HG03460 (cell line): ENCODE results near the gene IGSF21.

Experiments
- ATAC-seq: cut with Tn5 transposase; IDR thresholded peaks from one replicate; pipeline ENCODE4 v1.9.1; 2021; ENCODE audit not compliant: unreplicated experiment

The IGSF21 gene

DNA sequence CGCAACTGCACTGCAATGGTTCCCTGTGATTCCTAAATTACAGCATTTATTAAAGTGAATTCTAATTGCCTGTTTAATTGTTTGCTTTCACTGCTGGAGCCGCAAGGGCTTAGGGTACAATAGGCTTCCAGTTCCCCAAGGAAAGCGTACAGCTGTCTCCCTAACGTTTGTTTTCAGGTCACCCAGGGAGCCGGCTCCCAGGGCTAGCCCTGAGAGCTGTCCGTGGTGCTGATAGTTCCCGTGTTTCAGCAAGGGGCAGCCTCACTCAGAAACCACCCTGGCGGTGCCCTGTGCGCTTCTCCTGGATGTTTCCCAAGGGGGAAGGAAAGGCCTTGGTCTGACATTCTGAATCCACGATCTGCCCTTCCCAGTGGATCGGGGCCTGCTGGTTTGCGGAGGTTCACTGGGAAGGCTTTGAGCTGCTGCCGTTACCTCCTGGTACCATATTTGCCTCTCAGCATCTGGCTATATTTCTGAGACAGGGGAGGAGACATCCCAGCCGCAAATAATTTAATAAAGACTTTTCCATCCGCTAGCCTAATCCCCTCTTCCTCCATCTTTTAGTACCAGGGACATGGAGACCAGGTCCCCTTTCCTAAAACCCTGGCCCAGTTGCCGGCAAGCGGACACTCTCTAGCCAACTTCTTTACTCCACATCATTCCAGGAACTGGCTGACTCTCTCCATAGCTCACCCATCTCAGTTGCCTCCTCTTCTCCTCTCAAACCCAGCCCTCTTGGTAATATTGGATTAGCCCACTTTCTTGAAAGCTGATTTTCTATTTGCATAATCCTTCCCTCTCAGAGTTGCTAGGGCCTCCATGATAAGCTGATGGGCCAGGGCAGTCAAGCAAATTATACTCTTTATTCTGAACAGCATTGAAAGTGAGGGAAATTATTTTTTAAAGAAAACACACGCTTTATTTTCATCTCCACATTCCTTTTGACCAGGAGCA lies 149.0 kb downstream of the IGSF21 start:
- ATAC-seq: no peak

- no peak for ATAC-seq
Measured at GRCh38 chr1:18257778-18258177, 150.2 kb downstream of the IGSF21 start.

DNA sequence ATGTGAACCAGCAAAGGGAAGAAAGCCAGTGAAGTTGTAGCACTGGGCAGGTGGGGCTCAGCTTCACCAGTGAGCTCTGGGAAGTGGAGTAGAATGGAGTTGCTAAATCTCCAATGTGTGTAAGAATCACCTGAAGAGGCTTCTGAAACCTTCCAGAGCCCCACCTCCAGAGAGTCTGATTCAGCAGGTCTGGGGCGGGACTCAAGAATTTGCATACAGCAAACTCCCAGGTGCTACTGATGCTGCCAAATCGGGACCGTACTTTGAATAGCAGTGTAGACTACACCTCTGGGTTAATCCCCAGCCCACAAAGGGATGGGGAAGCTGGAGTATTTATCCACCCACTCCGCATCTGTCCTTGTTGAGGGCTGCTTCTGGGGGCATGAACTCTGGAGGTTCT lies 154.3 kb downstream of the IGSF21 start:
- no peak for ATAC-seq

DNA sequence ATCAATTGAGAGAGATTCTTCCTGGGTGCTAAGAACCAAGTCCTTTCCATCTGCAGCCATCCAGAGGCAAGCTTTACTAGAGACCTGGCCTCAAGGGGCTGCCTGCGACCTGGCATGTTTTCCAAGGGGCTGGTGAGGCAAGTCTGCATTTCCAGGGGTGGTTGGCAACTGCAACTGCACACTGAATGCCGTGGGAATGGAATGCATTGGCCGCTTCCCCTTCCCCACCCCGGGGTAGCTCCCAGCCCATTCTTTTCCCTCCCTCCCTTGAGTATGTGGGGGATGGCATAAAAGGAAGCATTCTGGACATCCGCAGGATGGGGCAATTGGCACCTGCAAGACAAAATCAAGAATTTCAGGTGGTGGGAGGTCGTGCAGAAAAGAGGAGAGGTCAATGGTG lies 155.1 kb downstream of the IGSF21 start:
- ATAC-seq: no peak

DNA sequence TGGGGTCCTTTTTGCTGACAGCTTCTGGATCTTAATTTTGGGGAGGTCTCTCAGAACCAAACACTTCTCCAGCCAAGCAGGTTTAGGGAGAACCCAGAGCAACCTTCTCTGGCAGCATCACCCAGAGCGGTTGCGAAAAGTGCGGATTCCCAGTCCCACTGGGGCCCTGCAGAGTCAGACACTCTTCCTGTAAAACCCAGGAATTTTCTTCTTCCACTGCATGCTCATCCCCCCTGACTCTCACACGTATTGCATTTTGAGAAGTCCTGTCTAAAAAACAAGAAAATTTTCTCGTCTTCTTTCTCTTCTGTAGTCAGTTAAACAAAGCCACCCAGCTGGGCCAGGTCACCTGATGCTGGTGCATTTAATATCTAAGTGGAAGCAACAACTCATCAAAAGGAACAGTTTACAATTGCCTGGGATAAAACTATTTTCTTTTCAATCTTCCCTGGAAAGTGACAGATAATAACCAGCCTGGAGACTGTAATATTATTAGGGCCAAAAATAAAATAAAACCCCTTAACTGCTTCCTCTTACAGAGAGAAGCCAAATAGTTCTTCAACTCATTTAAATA lies 156.0 kb downstream of the IGSF21 start:
- no peak for ATAC-seq

DNA sequence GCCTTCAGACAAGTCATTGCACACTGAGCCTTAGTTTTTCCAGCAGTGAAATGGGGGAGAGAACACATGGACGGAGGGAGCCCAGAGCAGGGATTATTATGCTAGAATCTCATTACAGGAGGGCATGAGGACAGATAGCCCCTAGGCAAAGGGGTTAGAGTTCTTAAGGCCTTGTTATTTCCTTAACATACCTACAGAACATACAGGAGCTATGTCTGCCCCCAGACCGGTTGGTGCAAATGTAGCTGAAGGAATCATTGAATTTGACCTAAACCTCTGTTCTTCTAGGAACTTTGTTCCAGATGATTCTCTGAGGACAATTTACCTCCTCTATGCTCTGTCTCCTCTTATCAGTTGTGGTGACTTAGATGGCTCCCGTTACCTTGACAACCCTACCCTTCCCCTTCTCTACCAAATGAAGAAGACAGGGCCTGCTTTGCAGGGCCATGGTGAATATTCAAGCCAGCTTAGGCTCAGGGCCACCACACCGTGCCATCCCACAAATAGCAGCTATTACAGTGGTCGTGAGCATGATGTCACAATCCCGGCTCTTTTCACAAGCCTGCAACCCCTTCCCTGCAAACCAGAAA lies 156.9 kb downstream of the IGSF21 start:
- ATAC-seq: no peak

DNA sequence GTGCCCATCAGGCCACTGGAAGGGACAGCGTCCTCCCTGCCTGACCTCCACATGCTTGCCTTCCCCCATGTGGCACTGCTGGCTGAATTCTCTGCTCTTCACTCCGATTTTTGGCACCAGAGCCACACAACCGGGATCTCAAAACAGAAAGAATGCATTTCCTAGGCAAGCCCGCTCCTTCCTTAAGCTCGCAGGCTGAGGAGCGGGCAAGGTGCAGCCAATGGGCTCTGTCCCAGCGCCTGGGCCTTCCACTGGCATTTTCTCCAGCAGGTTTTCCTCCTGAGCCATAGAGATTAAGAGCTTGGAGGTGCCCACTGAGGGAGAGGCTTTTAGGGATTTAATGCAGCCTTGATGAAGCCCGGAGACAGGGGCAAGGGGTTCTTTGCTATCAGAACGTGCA lies 158.0 kb downstream of the IGSF21 start:
- ATAC-seq: no peak

- ATAC-seq: no peak
Measured at GRCh38 chr1:18266391-18266790, 158.8 kb downstream of the IGSF21 start.

GRCh38 chr1:18271336-18271735 lies 163.7 kb downstream of the IGSF21 start:
- ATAC-seq: no peak

DNA sequence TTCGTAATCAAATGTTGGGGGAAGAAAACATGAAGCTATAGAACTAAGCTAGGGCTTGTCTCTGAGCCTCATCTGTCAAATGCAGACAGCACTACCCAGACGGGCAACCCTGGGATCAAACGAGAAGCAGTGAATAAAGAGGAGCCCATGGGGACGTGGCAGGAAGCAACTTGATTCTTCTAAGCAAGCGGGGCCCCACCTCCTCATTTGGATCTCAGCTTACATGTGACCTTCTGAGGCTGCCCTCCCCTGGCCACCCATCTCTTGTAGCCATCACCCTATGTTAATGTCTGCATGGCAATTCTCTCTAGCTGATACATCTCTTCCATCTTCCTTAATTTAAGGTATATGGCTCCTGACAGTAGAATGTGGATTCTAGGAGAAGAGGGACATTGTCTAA lies 171.3 kb downstream of the IGSF21 start:
- ATAC-seq: no peak

DNA sequence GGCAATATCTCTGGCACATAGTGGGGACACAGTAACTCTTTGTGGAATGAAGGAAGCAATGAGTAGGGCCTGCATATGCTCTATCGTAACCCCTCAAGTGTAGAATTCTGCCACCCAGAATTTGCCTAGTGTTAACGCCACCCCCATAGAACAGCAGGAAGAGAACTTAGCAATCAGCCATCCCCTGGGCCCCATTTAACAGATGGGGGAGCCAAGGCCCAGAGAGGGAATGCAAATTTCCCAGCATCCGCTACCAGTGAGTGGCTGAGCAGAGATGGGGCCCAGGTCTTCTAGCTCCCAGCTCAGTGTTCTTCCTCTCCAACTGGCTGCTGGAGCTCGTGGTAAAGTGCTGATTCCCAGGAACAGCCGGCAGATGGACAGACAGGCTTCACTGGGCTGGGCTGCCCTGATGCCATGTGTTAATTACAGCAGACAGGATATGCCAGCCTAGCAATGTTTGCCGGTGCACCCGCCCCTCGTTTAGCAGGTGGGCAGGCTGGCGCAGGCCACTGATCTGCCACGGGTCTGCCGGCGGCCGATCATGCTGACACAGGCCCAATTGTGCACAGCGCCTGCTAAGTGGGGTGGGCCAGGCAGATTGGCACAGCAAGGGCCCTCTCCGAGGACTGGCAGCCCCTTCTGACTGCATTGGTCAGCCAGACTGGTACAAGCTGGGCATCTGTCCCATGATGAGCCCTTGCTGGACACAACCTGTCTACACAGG lies 171.9 kb downstream of the IGSF21 start:
- ATAC-seq: no peak

- ATAC-seq: no peak
Measured at GRCh38 chr1:18280956-18281355, 173.4 kb downstream of the IGSF21 start.

DNA sequence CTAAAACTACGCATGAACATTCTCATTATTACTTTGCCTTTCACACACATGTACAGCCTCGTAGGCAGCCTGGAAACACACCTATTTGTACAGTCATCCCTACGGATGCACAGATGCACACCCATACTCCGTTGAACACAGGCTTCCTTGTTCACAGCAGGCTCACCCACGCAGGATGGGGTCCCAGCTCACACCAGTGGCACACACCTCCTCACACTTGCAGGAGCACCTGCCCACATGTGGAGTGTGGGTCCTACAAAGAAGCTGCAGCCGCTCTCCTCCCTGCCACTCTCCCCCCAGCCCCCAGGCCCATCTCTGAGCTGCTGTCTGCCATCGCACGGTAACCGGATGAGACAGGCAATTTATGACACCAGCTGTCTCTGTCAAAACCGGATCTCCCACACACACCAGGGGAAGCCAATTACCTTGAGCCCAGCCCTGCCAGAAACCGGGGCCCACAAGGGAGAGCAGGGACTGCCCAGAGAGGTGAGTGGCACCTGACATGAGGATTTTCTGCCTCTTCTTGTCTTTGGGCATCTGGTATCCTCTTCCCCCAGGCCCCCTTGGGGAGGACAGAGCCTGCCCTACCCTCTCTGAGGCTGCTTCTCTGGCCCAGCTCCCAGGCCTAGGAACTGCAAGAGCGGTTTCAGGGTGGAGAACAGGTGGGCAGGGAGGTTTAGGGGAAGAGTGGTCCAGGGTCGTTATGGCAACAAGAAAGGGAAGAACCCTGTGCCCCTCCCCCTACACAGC lies 175.4 kb downstream of the IGSF21 start:
- ATAC-seq: no peak

DNA sequence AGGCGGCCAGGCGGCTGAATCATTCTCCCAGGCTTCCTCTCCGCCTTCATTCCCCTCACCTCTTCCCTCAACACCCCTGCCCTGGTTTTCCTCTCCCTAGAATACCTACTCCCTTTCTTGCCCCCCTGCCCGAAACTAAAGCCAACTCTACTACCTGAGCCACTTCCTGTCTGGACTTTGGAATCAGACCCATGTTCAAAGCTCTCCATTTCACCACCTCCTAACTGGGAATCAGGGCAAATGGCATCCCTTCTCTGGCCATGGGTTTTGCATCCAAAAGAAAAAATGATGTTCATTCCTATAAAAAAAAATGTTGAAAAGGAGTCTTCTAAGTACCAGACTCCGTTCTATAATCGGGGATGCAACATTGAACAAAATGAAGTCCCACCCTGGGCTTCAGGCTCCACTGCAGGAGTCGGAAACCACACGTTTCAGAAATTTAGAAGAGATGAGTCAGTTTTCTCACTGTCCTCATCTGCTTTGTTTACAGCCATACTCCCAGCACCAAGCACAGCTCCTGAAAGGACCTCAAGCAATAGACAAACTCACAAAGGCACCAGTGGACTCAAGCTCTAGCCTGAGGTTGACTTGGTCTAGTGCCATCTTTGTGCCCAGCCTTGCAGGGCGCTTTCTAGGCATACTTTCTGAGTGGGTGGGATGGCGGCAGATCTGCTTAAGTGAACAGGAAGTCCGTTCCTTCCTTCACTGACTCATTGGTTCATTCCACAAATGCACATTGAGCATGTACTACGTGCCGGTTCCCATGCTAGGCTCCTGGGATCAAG lies 176.2 kb downstream of the IGSF21 start:
- no peak for ATAC-seq

GRCh38 chr1:18284805-18285537 lies 177.4 kb downstream of the IGSF21 start:
- no peak for ATAC-seq

DNA sequence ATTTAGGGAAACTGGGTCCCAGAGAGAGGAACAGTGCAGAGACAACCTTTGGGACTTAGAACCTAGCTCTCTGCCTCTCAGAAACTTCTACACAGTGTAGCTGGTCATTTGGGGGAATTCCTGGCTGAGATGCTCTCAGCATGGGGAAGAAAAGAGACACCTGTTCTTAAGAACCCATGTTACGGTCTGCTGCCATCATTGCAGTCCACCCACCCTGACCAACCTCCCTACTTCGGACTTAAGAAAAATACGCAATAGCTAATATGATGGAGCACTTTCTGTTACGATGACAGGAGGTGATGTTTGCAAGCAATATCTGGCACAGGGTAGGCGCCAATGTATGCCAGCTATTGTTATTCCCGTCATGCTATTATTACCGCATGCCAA lies 177.9 kb downstream of the IGSF21 start:
- no peak for ATAC-seq

DNA sequence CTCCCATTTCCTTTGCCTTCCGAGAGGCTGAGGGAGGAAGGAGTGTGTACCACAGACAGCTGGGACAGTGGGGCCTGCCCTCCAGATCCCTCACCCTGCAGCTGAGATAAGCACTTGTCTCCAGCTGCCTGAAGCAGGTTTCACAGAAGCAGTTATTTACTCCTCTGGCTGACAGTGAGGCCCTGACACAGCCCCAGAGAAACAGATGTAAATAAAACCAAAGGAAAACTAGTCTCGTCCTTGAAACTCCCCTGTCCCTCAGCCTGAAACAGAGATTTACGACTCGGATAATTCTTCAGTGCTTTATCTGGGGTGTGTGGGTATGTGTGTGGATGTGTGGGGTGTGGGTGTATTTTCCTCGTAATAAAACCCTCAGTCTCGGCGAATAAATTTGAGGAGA lies 181.1 kb downstream of the IGSF21 start:
- no peak for ATAC-seq

GRCh38 chr1:18289597-18289996 lies 182.0 kb downstream of the IGSF21 start:
- ATAC-seq: no peak

- no peak for ATAC-seq
Measured at GRCh38 chr1:18290740-18291412, 183.3 kb downstream of the IGSF21 start.
